NCI-H2227 treated with DMSO at 0.1 percent for 48 hours (cell line): ENCODE data around the gene PRKCE.

ENCODE experiments used
- DNase-seq: peaks from one replicate; lab custom pipeline; 2025; lab: John Stamatoyannopoulos, UW

The PRKCE gene

GRCh38 chr2:45992741-45993475 is 341.4 kb downstream of the PRKCE start:
- DNase-seq = no peak

GRCh38 chr2:45993476-45993991 is 342.1 kb downstream of the PRKCE start:
- peak; percentile 25 for DNase-seq

GRCh38 chr2:45994060-45994459 is 342.6 kb downstream of the PRKCE start:
- DNase-seq = no peak

- DNase-seq = no peak
These were observed 349.2 kb downstream of the PRKCE start for GRCh38 chr2:46000660-46001059.

- no peak for DNase-seq
These were observed 349.8 kb downstream of the PRKCE start for GRCh38 chr2:46001290-46001689.

- no peak for DNase-seq
These were observed 350.4 kb downstream of the PRKCE start for GRCh38 chr2:46001741-46002506.

- DNase-seq = no peak
These were observed 351.0 kb downstream of the PRKCE start for GRCh38 chr2:46002507-46002883.

GRCh38 chr2:46002947-46003346 is 351.5 kb downstream of the PRKCE start:
- no peak for DNase-seq

- DNase-seq = no peak
These were observed 352.5 kb downstream of the PRKCE start for GRCh38 chr2:46003903-46004473.

GRCh38 chr2:46006473-46007025 is 355.1 kb downstream of the PRKCE start:
- no peak for DNase-seq

GRCh38 chr2:46007412-46007811 is 355.9 kb downstream of the PRKCE start:
- DNase-seq = no peak

GRCh38 chr2:46008091-46008870 is 356.8 kb downstream of the PRKCE start:
- no peak for DNase-seq

GRCh38 chr2:46009315-46009714 is 357.8 kb downstream of the PRKCE start:
- no peak for DNase-seq

GRCh38 chr2:46009772-46010171 is 358.3 kb downstream of the PRKCE start:
- DNase-seq = no peak

- no peak for DNase-seq
These were observed 358.9 kb downstream of the PRKCE start for GRCh38 chr2:46010223-46010924.

GRCh38 chr2:46010925-46011490 is 359.5 kb downstream of the PRKCE start:
- peak; percentile 53 for DNase-seq

GRCh38 chr2:46012618-46013240 is 361.3 kb downstream of the PRKCE start:
- DNase-seq = no peak

GRCh38 chr2:46013726-46014125 is 362.3 kb downstream of the PRKCE start:
- DNase-seq = no peak

- DNase-seq = no peak
These were observed 363.6 kb downstream of the PRKCE start for GRCh38 chr2:46014911-46015654.

GRCh38 chr2:46015671-46016070 is 364.2 kb downstream of the PRKCE start:
- DNase-seq = no peak
